HCT116 (cell line): ENCODE measurements around the gene TMUB1. TPM values are rescaled to one million over a fixed set of nuclear protein-coding genes. Genes with fewer than 3 reads are reported as not detected.

Source experiments
- ATAC-seq: fragments of 200-7000 bp; cut with Tn5 transposase; 2 replicates; pipeline ENCODE4 v1.9.1; 2020; ENCODE audit warnings: mild to moderate bottlenecking, moderate library complexity
- BruUV-seq: library from RNA; stranded (reverse); fragments of 400-500 nt; replicated peaks from 2 replicates; lab custom pipeline; 2021; lab: Mats Ljungman, UMichigan
- CTCF ChIA-PET: fragments of 300-600 bp; sonication (Branson Sonifier 250); formaldehyde crosslinking; loops from one replicate; lab custom pipeline; 2021; ENCODE audit warnings: antibody characterized with exemption; lab: Charles Lee
- POLR2A ChIA-PET: fragments of 300-600, 350-600 bp; sonication (Branson Sonifier 250); formaldehyde crosslinking; loops from one replicate; lab custom pipeline; 2021; ENCODE audit warnings: antibody characterized with exemption; lab: Charles Lee
- RAD21 ChIA-PET, 2 experiments: fragments of 300-600 bp; sonication (Branson Sonifier 250); formaldehyde crosslinking; loops; one replicate each; lab custom pipeline; 2023; ENCODE audit warnings: low total read pairs in 2 of 2; ENCODE audit not compliant: uncharacterized antibody in 2 of 2, unreplicated experiment in 2 of 2, low non-redundant PET in 1 of 2; lab: Charles Lee
- DNase-seq: peaks from one replicate; pipeline ENCODE4 v3.0.0-alpha.2; 2010; ENCODE audit warnings: low read depth, low spot score
- H2AFZ ChIP-seq: fragments of 200-600 bp; shearing (Covaris generic), sonication (generic); 2 replicates; pipeline ENCODE4 v1.6.1; 2017; ENCODE audit warnings: low read depth, mixed run types, mixed read lengths, antibody characterized with exemption, low read length; ENCODE audit not compliant: poor library complexity, severe bottlenecking
- H3K27ac ChIP-seq: 2 replicates; pipeline ENCODE4 v1.5.1; 2012; ENCODE audit warnings: low read depth, low read length
- H3K27me3 ChIP-seq: fragments of 200-600 bp; sonication (generic); 2 replicates; pipeline ENCODE4 v1.6.1; 2016; ENCODE audit warnings: mixed run types, low read length, mixed read lengths; ENCODE audit not compliant: insufficient read depth
- H3K36me3 ChIP-seq, 2 experiments: fragments of 200-500 bp in 1 of 2; fragments of 200-600 bp in 1 of 2; sonication (Bioruptor generic) in 1 of 2; sonication (generic) in 1 of 2; 2 replicates each; pipeline versions ENCODE4 v1.5.1 to v1.6.1; 2014 to 2016; ENCODE audit warnings: low read length in 2 of 2, inconsistent platforms in 1 of 2, mixed read lengths in 1 of 2, mixed run types in 1 of 2; ENCODE audit not compliant: insufficient read depth in 2 of 2, control insufficient read depth in 1 of 2
- H3K4me1 ChIP-seq, 2 experiments: fragments of 200-600 bp in 1 of 2; sonication (generic) in 1 of 2; 2 replicates each; pipeline versions ENCODE4 v1.5.1 to v1.6.1; 2012 to 2017; ENCODE audit warnings: low read length in 2 of 2, inconsistent platforms in 1 of 2, mild to moderate bottlenecking in 1 of 2, mixed read lengths in 1 of 2, mixed run types in 1 of 2, moderate library complexity in 1 of 2; ENCODE audit not compliant: insufficient read depth in 2 of 2, control insufficient read depth in 1 of 2
- H3K4me2 ChIP-seq: fragments of 200-600 bp; sonication (generic); 2 replicates; pipeline ENCODE4 v1.6.1; 2017; ENCODE audit warnings: mixed run types, low read length, mixed read lengths
- H3K4me3 ChIP-seq, 2 experiments: fragments of 200-600 bp in 1 of 2; sonication (generic) in 1 of 2; replicated peaks in 1 of 2; 2 replicates each; pipeline ENCODE4 v1.5.1; 2011 to 2016; ENCODE audit warnings: low read length in 2 of 2, control low read depth in 1 of 2, low read depth in 1 of 2, mild to moderate bottlenecking in 1 of 2, mixed read lengths in 1 of 2, mixed run types in 1 of 2
- H3K79me2 ChIP-seq: fragments of 200-600 bp; sonication (generic); 2 replicates; pipeline ENCODE4 v1.6.1; 2017; ENCODE audit warnings: mild to moderate bottlenecking, mixed run types, low read length, moderate library complexity, mixed read lengths; ENCODE audit not compliant: insufficient read depth
- H3K9ac ChIP-seq: fragments of 200-600 bp; sonication (generic); 2 replicates; pipeline ENCODE4 v1.6.1; 2016; ENCODE audit warnings: low read length, mixed read lengths
- H3K9me2 ChIP-seq: fragments of 200-600 bp; sonication (generic), shearing (Covaris generic); 2 replicates; pipeline ENCODE4 v1.6.1; 2017; ENCODE audit warnings: mixed run types, mild to moderate bottlenecking, moderate library complexity; ENCODE audit not compliant: insufficient read depth
- H3K9me3 ChIP-seq, 2 experiments: fragments of 200-500 bp in 1 of 2; fragments of 200-600 bp in 1 of 2; sonication (Bioruptor generic) in 1 of 2; sonication (generic) in 1 of 2; 2 replicates each; pipeline ENCODE4 v1.6.1; 2014 to 2017; ENCODE audit warnings: low read length in 2 of 2, mixed read lengths in 2 of 2, inconsistent platforms in 1 of 2, low read depth in 1 of 2, mild to moderate bottlenecking in 1 of 2, mixed run types in 1 of 2, moderate library complexity in 1 of 2; ENCODE audit not compliant: control insufficient read depth in 1 of 2, insufficient read depth in 1 of 2
- H4K20me1 ChIP-seq: fragments of 200-600 bp; sonication (generic), shearing (Covaris generic); 2 replicates; pipeline ENCODE4 v1.6.1; 2017; ENCODE audit warnings: mixed run types, mild to moderate bottlenecking, moderate library complexity; ENCODE audit not compliant: insufficient read depth
- CBX3 ChIP-seq: IDR thresholded peaks from 2 replicates; pipeline ENCODE4 v1.6.1; 2012; ENCODE audit warnings: low read depth
- CEBPB ChIP-seq: IDR thresholded peaks from 2 replicates; pipeline ENCODE4 v1.6.1; 2012; ENCODE audit warnings: low read depth
- EZH2 ChIP-seq: fragments of 200-600 bp; sonication (generic); IDR thresholded peaks from 2 replicates; pipeline ENCODE4 v1.6.1; 2017; ENCODE audit warnings: antibody characterized with exemption, mixed run types
- EZH2phosphoT487 ChIP-seq: fragments of 200-600 bp; IDR thresholded peaks from 2 replicates; pipeline ENCODE4 v1.6.1; 2018; ENCODE audit warnings: antibody characterized with exemption, borderline replicate concordance
- RAD21 ChIP-seq: IDR thresholded peaks from 2 replicates; pipeline ENCODE4 v1.6.1; 2012; ENCODE audit warnings: low read depth, mild to moderate bottlenecking
- SP1 ChIP-seq: IDR thresholded peaks from 2 replicates; pipeline ENCODE4 v1.6.1; 2012; ENCODE audit warnings: low read depth
- TCF7L2 ChIP-seq: IDR thresholded peaks from 2 replicates; pipeline ENCODE4 v1.7.0; 2011; ENCODE audit warnings: borderline replicate concordance, inconsistent platforms; ENCODE audit not compliant: insufficient read depth, insufficient read length; ENCODE audit errors: extremely low read depth
- intact Hi-C: fragments of 100-400 bp; cut with micrococcal nuclease; formaldehyde crosslinking; loops from 2 replicates; pipeline ENCODE4 v1.10.0; 2022
- total RNA-seq: library from RNA; stranded (reverse); gene quantifications from one replicate; pipeline ENCODE4 v1.2.1, GENCODE V29; 2021; ENCODE audit not compliant: unreplicated experiment
- TF ChIP-seq, protein P1 (sequence below): IDR thresholded peaks from 2 replicates; pipeline ENCODE4 v1.6.1; 2011; ENCODE audit warnings: mild to moderate bottlenecking, low read length, moderate library complexity; ENCODE audit not compliant: insufficient replicate concordance; ENCODE audit errors: extremely low read depth
- TF ChIP-seq, protein P2 (sequence below): IDR thresholded peaks from 2 replicates; pipeline ENCODE4 v1.6.1; 2012
- TF ChIP-seq, protein P3 (sequence below), 3 experiments: fragments of 200-600 bp in 1 of 3; sonication (generic) in 1 of 3; IDR thresholded peaks in 2 of 3; conservative IDR thresholded peaks in 1 of 3; 2 replicates each; pipeline ENCODE4 v1.5.1; 2012 to 2017; ENCODE audit warnings: low read depth in 2 of 3, low read length in 2 of 3, antibody characterized with exemption in 1 of 3, borderline replicate concordance in 1 of 3, control low read depth in 1 of 3, mild to moderate bottlenecking in 1 of 3, mixed read lengths in 1 of 3, mixed run types in 1 of 3, moderate library complexity in 1 of 3; ENCODE audit not compliant: insufficient read depth in 1 of 3

Gene TMUB1
- total RNA-seq, 1 experiment from 2014 or later: 75.8 TPM

DNA sequence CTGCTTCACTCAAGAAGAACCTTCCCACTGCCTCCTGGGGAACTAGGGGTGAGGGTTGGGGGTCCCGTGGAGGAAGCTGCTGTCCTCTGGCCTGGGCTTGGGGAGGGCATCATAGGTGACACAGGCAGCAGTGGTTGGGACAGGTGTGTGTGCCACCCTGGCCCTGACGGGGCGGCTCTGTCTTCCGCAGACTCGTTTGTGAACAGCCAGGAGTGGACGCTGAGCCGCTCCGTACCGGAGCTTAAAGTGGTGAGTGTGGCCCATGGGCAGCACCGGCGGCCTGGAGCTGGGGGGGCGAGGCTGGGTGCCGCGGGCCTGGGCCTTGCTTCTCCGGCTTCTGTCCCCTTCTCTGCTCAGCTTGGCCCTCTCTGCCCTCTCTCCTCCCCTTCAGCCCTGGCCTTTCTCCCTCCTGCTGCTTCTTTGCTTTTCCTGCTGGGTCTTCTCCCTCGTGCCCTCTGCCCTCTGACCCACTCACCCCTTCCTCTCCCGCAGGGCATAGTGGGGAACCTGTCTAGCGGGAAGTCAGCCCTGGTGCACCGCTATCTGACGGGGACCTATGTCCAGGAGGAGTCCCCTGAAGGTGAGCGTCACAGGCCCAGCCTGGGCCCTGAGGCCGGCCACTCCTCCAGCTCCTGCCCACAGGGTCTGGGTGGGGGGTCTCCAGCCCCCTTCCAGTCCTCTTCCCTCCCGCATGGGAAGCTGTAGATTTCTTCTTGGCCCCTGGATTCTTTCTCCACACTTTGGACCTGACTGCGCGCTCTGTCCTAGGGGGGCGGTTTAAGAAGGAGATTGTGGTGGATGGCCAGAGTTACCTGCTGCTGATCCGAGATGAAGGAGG lies 33.5 kb upstream of the TMUB1 start:
- peak overlapping the region; percentile 48 to 68 for H3K4me3 ChIP-seq
- ATAC-seq (no peak), DNase-seq (no peak)
- intact Hi-C loops: no loop called here
- CTCF ChIA-PET: interaction anchor here (1.1 to 1.7 kb wide), 4 partner anchors 7 to 108 kb away, joined by 3 to 5 read pairs (median 4); no protein-coding TSS in a partner anchor
- peaks cover 4 to 24% of the 10 kb centered on the region in 2 experiments; a peak in 3 of 4 replicates for H3K36me3 ChIP-seq
- peak overlapping the region; percentile 99 for H3K4me2 ChIP-seq
- H3K27ac ChIP-seq: peak overlapping the region; percentile 82
- H3K79me2 ChIP-seq: peaks cover 56% of the 10 kb centered on the region
- no peaks in the 10 kb centered on the region for H4K20me1 ChIP-seq
- POLR2A ChIA-PET: interaction anchor here (1.0 to 1.4 kb wide), 3 partner anchors 31 to 55 kb away, joined by 3 to 7 read pairs (median 4); partner anchors contain the start of gene AGAP3
- RAD21 ChIA-PET: no interaction called here
- peak overlapping the region; percentile 64 for H3K9ac ChIP-seq
- TF ChIP-seq CBX3 (no peak), TCF7L2 (no peak), EZH2 (no peak), EZH2phosphoT487 (no peak), CEBPB (no peak), SP1 (no peak), RAD21 (no peak)
- TF ChIP-seq, protein P1, sequence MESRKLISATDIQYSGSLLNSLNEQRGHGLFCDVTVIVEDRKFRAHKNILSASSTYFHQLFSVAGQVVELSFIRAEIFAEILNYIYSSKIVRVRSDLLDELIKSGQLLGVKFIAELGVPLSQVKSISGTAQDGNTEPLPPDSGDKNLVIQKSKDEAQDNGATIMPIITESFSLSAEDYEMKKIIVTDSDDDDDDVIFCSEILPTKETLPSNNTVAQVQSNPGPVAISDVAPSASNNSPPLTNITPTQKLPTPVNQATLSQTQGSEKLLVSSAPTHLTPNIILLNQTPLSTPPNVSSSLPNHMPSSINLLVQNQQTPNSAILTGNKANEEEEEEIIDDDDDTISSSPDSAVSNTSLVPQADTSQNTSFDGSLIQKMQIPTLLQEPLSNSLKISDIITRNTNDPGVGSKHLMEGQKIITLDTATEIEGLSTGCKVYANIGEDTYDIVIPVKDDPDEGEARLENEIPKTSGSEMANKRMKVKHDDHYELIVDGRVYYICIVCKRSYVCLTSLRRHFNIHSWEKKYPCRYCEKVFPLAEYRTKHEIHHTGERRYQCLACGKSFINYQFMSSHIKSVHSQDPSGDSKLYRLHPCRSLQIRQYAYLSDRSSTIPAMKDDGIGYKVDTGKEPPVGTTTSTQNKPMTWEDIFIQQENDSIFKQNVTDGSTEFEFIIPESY: no peak
- TF ChIP-seq, protein P2, sequence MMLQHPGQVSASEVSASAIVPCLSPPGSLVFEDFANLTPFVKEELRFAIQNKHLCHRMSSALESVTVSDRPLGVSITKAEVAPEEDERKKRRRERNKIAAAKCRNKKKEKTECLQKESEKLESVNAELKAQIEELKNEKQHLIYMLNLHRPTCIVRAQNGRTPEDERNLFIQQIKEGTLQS: no peak
- TF ChIP-seq, protein P3, sequence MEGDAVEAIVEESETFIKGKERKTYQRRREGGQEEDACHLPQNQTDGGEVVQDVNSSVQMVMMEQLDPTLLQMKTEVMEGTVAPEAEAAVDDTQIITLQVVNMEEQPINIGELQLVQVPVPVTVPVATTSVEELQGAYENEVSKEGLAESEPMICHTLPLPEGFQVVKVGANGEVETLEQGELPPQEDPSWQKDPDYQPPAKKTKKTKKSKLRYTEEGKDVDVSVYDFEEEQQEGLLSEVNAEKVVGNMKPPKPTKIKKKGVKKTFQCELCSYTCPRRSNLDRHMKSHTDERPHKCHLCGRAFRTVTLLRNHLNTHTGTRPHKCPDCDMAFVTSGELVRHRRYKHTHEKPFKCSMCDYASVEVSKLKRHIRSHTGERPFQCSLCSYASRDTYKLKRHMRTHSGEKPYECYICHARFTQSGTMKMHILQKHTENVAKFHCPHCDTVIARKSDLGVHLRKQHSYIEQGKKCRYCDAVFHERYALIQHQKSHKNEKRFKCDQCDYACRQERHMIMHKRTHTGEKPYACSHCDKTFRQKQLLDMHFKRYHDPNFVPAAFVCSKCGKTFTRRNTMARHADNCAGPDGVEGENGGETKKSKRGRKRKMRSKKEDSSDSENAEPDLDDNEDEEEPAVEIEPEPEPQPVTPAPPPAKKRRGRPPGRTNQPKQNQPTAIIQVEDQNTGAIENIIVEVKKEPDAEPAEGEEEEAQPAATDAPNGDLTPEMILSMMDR (IDR thresholded peaks at IDR 0.05 in 2 of 3, conservative IDR thresholded peaks at IDR 0.05 in 1 of 3; ENCODE audit: borderline replicate concordance in 1 of 3, insufficient read depth in 1 of 3, low read depth in 2 of 3, low read length in 2 of 3): no peak
- no peaks in the 10 kb centered on the region for H3K9me2 ChIP-seq
- H3K27me3 ChIP-seq: no peaks in the 10 kb centered on the region
- no peaks in the 10 kb centered on the region for H3K9me3 ChIP-seq
- H2AFZ ChIP-seq: no peak overlapping the region
- no TSS peak for BruUV-seq
- peaks cover 27 to 43% of the 10 kb centered on the region in 2 experiments for H3K4me1 ChIP-seq
